ENCODE measurements around the gene TBCD.

Gene TBCD

DNA sequence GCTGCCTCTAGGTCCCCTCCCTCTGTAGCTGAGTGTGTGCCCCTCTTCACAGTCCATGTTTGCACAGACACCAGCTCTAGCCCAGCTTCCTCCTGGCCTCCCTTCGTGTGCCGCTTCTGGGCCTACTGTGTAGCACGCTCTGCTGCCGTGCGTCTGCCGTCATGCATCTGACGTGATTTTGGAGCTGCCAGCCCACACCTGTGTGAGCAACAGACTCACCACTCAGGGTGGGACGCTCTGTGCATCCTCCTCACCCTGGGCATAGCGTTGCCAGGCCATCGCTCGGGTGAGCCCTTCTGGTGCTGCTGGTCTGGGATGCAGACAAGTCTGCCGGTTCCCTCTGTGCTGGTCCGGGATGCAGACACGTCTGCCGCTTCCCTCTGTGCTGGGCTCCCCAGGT lies 127.4 kb downstream of the TBCD start:
- Histone ChIP-seq H3K4me3 (ENCODE audit: low read length) (no peak overlapping the region), H4K20me1 (ENCODE audit: insufficient read depth, low read length) (no peaks in the 10 kb centered on the region), H3K36me3 (replicated peaks; ENCODE audit: insufficient read depth, low read length) (no peaks in the 10 kb centered on the region), H3K27ac (ENCODE audit: low read length) (no peak overlapping the region), H3K9ac (ENCODE audit: low read length) (no peak overlapping the region), H3K9me2 (replicated peaks; ENCODE audit: insufficient read depth, low read length) (no peaks in the 10 kb centered on the region), H3F3A (ENCODE audit: insufficient read depth, low read length) (no peaks in the 10 kb centered on the region), H3K4me1 (ENCODE audit: low read length) (no peaks in the 10 kb centered on the region), H2AFZ (ENCODE audit: low read length) (no peak overlapping the region), H3K79me2 (ENCODE audit: low read length) (peaks cover 20% of the 10 kb centered on the region; the same call in 1 of the 2 replicates), H3K9me3 (replicated peaks; ENCODE audit: insufficient read depth, low read length) (no peaks in the 10 kb centered on the region), H3K4me2 (ENCODE audit: low read depth, low read length) (no peak overlapping the region), H3K27me3 (replicated peaks; ENCODE audit: insufficient read depth, low read length) (no peaks in the 10 kb centered on the region)
- TF ChIP-seq, protein P1, sequence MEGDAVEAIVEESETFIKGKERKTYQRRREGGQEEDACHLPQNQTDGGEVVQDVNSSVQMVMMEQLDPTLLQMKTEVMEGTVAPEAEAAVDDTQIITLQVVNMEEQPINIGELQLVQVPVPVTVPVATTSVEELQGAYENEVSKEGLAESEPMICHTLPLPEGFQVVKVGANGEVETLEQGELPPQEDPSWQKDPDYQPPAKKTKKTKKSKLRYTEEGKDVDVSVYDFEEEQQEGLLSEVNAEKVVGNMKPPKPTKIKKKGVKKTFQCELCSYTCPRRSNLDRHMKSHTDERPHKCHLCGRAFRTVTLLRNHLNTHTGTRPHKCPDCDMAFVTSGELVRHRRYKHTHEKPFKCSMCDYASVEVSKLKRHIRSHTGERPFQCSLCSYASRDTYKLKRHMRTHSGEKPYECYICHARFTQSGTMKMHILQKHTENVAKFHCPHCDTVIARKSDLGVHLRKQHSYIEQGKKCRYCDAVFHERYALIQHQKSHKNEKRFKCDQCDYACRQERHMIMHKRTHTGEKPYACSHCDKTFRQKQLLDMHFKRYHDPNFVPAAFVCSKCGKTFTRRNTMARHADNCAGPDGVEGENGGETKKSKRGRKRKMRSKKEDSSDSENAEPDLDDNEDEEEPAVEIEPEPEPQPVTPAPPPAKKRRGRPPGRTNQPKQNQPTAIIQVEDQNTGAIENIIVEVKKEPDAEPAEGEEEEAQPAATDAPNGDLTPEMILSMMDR (IDR thresholded peaks at IDR 0.05; ENCODE audit: low read length), result no peak
- TF ChIP-seq EZH2 (optimal IDR thresholded peaks at IDR 0.05; ENCODE audit: low read depth, low read length), result no peak
- no peak for TF ChIP-seq EZH2phosphoT487 (IDR thresholded peaks at IDR 0.05; ENCODE audit: low read length)
- no peak for DNase-seq

GRCh38 chr17:82880620-82881323 lies 128.9 kb downstream of the TBCD start:
- H3F3A ChIP-seq (ENCODE audit: insufficient read depth, low read length), result no peaks in the 10 kb centered on the region
- no peaks in the 10 kb centered on the region for H3K36me3 ChIP-seq (replicated peaks; ENCODE audit: insufficient read depth, low read length)
- no peaks in the 10 kb centered on the region for H3K27me3 ChIP-seq (replicated peaks; ENCODE audit: insufficient read depth, low read length)
- no peak overlapping the region for H3K27ac ChIP-seq (ENCODE audit: low read length)
- H3K9me2 ChIP-seq (replicated peaks; ENCODE audit: insufficient read depth, low read length), result no peaks in the 10 kb centered on the region
- H2AFZ ChIP-seq (ENCODE audit: low read length), result no peak overlapping the region
- TF ChIP-seq EZH2 (optimal IDR thresholded peaks at IDR 0.05; ENCODE audit: low read depth, low read length) (no peak), EZH2phosphoT487 (IDR thresholded peaks at IDR 0.05; ENCODE audit: low read length) (no peak)
- TF ChIP-seq, protein P1 (IDR thresholded peaks at IDR 0.05; ENCODE audit: low read length), result no peak
- H3K4me1 ChIP-seq (ENCODE audit: low read length), result no peaks in the 10 kb centered on the region
- no peak for DNase-seq
- H3K4me2 ChIP-seq (ENCODE audit: low read depth, low read length), result no peak overlapping the region
- no peak overlapping the region for H3K9ac ChIP-seq (ENCODE audit: low read length)
- no peak overlapping the region for H3K4me3 ChIP-seq (ENCODE audit: low read length)
- no peaks in the 10 kb centered on the region for H4K20me1 ChIP-seq (ENCODE audit: insufficient read depth, low read length)
- no peaks in the 10 kb centered on the region for H3K9me3 ChIP-seq (replicated peaks; ENCODE audit: insufficient read depth, low read length)
- peaks cover 17% of the 10 kb centered on the region; the same call in 1 of the 2 replicates for H3K79me2 ChIP-seq (ENCODE audit: low read length)

GRCh38 chr17:82881324-82881823 lies 129.5 kb downstream of the TBCD start:
- Histone ChIP-seq H3K9me2 (replicated peaks; ENCODE audit: insufficient read depth, low read length) (no peaks in the 10 kb centered on the region), H3K79me2 (ENCODE audit: low read length) (peaks cover 17% of the 10 kb centered on the region; the same call in 1 of the 2 replicates), H3F3A (ENCODE audit: insufficient read depth, low read length) (no peaks in the 10 kb centered on the region), H2AFZ (ENCODE audit: low read length) (no peak overlapping the region), H3K4me3 (ENCODE audit: low read length) (no peak overlapping the region), H4K20me1 (ENCODE audit: insufficient read depth, low read length) (no peaks in the 10 kb centered on the region), H3K9me3 (replicated peaks; ENCODE audit: insufficient read depth, low read length) (no peaks in the 10 kb centered on the region), H3K27me3 (replicated peaks; ENCODE audit: insufficient read depth, low read length) (no peaks in the 10 kb centered on the region), H3K4me2 (ENCODE audit: low read depth, low read length) (no peak overlapping the region), H3K4me1 (ENCODE audit: low read length) (no peaks in the 10 kb centered on the region), H3K9ac (ENCODE audit: low read length) (no peak overlapping the region), H3K36me3 (replicated peaks; ENCODE audit: insufficient read depth, low read length) (no peaks in the 10 kb centered on the region), H3K27ac (ENCODE audit: low read length) (no peak overlapping the region)
- DNase-seq, result no peak
- TF ChIP-seq EZH2phosphoT487 (IDR thresholded peaks at IDR 0.05; ENCODE audit: low read length) (no peak), EZH2 (optimal IDR thresholded peaks at IDR 0.05; ENCODE audit: low read depth, low read length) (no peak)
- TF ChIP-seq, protein P1 (IDR thresholded peaks at IDR 0.05; ENCODE audit: low read length), result no peak
